ENCODE measurements around the gene C1orf21.

DNA sequence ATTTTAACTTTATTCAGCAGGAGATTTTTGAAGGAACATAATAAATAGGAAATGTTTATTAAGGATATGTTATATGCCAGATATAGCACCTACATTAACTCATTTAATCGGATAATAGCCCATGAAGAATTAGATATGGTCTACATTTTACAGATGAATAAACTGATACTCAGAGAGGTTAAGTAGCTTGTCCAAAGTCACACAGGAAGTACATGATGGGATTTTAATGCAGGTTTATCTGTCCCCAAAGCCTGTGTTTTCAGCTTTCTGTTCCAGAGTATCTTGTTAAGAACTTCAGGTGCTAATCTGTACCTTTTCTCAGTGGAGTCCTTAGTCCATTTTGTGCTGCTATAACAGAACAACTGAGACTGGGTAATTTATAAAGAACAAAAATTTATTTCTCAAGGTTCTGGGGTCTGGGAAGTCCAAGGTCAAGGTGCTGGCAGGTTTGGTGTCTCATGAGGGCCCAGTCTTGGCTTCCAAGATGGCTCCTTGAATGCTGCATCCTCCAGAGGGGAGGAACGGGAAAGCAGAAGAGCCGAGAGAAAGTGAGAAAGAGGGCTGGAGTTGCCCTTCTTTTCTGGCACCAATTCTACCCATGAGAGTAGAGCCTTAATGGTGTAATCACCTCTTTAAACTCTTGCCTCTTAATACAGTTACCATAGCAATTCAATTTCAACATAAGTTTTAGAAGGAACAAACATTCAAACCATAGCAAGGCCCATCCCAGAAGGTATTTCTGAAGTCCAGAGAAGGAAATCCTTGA, 17.3 kb downstream of the C1orf21 start:
- TF ChIP-seq, protein P1, sequence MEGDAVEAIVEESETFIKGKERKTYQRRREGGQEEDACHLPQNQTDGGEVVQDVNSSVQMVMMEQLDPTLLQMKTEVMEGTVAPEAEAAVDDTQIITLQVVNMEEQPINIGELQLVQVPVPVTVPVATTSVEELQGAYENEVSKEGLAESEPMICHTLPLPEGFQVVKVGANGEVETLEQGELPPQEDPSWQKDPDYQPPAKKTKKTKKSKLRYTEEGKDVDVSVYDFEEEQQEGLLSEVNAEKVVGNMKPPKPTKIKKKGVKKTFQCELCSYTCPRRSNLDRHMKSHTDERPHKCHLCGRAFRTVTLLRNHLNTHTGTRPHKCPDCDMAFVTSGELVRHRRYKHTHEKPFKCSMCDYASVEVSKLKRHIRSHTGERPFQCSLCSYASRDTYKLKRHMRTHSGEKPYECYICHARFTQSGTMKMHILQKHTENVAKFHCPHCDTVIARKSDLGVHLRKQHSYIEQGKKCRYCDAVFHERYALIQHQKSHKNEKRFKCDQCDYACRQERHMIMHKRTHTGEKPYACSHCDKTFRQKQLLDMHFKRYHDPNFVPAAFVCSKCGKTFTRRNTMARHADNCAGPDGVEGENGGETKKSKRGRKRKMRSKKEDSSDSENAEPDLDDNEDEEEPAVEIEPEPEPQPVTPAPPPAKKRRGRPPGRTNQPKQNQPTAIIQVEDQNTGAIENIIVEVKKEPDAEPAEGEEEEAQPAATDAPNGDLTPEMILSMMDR (IDR thresholded peaks at IDR 0.05), result no peak
- TF ChIP-seq POLR2A (IDR thresholded peaks at IDR 0.05), result no peak
